HG03442 (cell line): ENCODE data around the gene EFNA5.

Experiments used
- ATAC-seq: cut with Tn5 transposase; IDR thresholded peaks from one replicate; pipeline ENCODE4 v1.9.1; 2021; ENCODE audit warnings: mild to moderate bottlenecking, moderate library complexity; ENCODE audit not compliant: unreplicated experiment

EFNA5 gene

DNA sequence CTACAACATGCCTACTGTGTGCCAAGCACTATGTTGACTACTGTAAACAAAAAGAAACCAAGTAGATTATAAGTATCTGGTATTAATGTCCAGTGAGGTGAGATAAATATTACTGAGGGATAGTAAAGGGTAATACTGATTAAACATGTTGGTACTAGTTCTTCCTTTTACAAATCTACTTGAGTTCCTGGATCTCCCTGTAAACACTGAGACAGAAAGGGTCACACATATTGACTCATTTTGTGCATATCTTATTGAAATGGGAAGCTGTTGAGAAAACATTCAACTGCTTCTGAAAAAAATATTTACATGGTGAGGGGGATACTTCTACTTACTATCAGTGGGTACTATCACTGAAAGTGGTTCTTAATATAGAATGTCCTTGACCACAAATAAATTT, 24.3 kb downstream of the EFNA5 start:
- no peak for ATAC-seq

DNA sequence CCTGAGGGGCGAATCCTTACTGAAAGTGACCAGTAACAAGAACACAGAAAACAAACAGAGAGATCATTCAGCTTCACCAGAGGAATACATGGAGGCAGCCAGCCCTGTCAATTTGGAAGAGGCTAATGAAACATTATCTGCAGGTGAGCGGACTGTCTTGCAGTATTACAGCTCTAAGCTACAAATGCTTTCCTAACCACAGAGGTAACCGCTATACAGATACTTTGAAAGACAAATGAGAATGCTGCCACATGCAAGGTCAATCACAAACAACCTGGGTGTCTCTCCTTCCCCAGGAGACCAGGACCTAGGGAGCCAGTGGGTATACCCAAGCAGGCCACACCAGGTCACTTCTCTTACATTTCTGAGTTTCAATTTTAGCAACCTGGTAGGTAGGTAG, 30.2 kb downstream of the EFNA5 start:
- ATAC-seq, result no peak

DNA sequence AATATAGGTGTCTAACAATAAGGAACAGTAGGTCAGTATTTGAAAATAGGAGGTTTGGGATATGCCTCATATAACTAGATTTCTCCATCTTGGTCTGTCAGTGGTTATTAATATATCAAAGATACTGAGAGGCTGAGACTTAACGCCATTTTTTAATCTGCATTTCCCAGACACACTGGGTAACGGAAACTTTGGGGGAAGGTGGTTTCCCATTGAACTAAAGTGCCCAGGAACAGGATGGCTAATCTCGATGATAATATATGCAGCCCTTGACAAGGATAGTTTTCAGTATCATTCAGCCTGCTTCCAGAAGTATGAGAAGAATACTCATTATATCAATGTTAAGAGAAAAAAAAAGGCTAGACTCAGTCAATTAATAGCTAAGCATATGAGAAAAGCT, 30.7 kb downstream of the EFNA5 start:
- no peak for ATAC-seq

DNA sequence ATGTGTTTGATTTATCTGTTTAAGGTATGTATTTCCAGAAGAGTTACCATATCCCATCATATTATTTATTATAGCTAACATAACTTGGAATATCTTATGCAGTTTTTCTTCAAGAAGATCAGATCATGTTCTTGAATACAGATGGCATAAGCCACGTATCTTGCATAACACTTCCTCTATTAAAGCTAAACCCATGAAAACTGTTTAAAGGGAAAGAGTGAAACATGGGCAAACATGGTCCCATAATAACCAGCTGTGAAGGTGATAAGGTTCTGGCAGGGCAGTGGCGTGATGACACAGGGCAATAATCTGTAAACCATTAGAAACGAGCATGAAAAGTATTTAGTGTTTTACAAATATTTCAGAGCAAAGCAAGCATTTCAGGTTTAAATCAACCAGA, 34.2 kb downstream of the EFNA5 start:
- no peak for ATAC-seq

DNA sequence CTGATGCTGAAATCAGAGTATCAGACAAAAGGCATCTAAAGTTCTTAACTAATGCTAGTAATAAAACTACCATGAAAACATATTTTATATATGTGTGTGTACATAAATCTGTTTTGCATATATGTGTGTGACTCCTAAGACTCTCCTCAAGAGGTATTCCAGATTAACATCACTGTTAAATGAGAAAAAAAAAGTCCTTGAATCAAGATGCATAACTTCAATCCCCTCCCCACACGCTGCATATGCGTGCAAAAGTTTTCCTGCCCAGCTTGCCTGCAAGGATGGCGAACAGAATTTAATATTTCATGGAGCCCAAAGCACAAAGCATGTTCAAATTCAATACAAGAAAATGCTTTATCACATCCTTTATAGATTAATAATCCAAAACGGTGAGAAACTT, 34.7 kb downstream of the EFNA5 start:
- ATAC-seq, result no peak

DNA sequence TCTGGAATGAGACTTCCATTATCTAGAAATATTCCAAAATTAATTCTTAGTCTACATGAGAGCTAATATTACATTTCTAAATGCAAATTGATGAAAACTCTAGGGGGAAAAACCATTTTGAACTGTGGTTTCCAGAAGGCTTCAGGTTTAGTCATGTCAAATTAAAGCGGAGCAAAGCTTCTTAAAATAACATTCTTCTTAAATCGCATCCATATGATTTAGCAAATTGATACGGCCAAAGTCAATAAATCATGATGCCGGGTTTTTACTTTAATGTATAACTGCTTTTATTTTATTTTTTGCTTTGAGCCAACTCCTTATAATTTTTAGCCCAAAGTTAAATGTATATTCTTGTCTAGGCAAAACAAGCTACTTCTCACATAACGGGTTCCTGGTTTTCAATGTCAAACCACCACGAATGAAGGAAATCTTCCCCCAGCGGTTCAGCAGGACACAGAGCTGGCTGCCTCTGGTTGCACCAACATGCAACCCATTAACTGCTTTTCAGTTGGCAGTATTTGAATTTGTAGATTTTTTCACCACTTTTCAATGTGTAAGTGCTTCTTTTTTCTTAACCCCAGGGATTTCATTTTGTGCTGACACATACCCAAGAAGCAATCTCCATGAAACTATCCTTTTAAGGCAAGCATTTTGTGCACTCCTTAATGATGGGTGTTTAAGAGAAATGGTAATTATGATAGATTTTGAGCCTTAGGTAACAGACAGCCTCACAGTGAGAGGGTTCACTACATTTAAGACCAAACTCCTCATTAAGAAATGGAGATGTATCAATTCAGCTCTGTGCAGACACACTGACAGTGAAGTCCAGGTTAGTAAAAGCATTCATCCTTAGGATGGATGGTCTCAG, 35.5 kb downstream of the EFNA5 start:
- no peak for ATAC-seq

DNA sequence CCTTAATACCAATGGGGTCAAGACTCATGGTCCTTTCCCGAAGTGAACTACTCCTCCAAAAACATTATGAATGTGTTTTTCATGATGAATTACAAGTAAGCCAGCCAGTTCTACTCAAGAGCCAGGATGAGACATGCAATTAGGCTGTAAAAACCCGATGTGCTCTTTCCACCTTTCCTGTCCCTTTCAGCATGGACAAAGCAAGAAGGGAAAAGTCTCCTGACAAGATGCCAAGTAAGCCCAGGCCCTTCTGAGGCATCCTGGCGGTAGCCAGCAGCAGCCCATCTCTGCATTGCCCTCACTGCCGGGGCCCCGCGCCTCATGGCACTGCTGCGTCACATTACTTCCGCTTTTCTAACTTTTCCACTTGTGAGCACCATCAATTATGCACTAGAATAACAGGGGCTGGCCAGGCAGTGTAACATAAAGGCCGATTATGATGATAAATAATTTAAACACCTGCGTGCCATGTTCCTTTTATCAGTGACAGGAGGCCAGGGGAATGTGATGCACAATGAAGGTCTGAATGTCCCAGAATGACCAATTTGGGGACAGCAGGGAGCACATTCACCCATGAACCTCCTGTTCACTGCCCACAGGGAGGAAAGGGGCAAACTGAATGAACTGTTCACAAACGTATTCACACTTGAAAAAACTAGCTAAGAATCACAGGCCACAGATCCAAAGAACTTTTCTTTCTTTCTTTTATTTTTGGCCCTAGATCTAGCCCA, 37.4 kb downstream of the EFNA5 start:
- no peak for ATAC-seq

DNA sequence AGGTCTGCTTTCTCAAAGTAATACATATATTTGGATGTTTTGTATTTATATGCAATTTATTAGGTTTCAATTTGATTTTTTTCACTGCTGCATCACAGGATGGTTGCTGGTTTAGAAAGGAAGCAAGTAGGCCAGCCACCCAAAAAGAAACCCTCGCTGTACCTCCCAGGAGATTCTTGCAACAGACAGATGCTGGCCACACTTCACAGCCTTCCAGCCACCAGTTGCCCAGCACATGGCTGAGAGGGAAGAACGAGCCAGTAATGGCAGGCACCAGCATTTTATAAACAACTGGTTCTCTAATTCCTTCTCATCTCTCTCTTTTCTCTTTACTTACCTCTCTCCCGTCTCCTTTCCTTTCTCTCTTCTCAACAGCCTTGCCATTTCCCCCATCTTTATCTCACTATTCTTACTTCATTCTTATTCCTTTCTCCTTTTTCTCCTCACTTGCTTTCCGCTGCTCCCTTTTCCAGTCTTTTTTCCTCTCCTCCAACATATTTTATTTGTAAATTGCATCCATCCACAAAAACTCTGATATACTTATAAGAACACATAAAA, 38.9 kb downstream of the EFNA5 start:
- no peak for ATAC-seq

DNA sequence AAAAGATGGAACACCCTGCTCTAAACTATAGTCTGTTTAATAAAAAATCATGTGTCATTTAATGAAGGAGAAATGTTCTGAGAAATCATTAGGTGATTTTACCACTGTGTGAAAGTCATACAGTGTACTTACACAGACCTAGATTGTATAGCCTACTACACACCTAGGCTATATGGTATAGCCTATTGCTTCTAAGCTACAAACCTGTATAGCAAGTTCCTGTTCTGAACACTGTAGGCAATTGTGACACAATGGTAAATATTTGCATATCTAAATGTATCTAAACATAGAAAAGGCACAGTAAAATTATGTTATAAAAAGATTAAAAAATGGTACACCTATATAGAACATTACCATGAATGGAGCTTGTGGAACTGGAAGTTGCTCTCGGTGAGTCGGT, 40.6 kb downstream of the EFNA5 start:
- ATAC-seq, result no peak

DNA sequence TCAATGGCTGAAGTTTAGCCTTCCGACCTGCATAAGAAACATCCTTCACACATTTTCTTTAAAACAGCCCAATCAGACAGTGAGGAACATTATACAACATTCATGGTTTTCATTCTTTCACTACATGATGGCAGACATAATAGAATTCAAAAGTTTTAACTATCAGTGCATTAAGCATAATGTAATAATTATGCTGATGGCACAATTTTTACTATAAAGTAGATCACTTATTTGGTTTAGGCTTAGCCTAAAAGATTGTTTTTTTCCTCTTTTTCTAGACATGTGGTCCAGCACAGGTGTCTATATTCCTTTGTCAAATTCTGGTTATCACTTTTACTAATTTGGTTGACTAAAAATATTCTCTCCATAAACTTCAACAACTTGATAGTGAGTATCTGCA, 46.5 kb downstream of the EFNA5 start:
- ATAC-seq, result no peak

DNA sequence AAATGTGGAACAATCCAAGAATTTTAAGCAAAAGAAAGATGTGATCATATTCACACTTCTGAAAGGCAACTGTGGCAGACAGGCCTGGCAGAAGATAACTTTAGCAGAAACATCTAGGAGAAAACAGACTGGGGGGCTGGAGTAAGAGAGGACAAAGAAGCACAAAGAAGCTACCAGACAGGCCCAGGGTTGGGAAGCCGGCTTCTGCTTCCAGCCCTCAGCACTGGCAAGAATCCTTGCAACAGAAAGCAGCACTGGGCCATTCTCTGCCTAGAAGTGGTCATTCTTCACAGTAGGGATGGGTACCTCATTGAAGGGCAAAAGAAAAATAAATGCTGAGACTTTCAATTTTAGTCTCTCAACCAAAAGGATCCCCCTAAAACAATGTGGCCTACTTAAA, 49.6 kb downstream of the EFNA5 start:
- no peak for ATAC-seq

DNA sequence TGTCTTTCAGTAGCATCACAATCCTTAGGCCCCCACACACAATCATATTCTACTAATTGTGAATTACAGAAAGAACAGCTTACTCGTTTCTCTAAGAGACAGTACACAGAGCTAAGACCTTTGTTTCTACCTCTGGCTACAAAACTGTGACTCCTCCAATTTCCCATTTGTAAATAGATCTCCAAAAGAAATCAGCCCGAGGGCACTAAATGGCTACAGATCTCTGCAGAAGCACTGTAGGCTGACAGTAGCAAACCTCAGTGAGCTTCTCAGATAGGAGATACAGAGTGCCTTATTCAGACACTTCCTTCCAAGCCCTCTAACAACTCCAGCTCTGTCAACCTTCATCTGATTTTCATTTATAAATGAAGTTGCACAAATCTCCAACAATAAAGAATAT, 51.0 kb downstream of the EFNA5 start:
- no peak for ATAC-seq

DNA sequence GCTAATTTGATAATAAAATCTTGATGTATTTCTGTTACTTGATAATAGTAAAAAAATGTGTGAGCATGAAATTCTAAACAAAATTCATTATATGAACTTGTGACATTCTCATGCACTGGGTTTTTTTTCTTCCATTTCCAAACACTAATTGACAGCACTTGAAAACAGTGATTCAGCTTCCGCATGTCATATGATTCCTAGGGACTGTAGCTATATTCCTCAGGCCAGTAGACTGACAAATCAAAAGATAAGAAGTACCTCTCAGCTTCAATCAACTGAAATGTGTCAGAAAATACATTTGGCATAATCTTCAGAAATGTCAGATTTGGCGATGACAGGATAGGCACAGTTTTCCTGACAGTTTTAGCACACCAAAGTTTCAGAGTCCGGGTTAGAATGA, 52.5 kb downstream of the EFNA5 start:
- ATAC-seq, result no peak

DNA sequence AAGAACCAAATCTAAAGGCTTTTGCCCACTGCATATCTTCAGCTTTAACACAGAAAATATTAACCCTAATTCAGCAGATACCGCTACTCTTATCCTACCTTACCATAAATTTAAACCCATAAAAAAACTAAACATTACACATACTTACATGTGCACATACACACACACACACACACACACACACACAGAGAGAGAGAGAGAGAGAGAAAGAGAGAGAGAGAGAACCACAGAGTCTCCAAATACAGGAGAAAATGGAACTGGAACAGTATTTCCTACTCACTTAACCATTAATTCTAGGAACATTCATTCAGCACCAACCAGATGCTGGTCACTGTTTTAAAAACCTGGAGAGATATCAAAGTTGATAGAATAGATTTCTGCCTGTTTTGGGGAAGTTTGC, 53.7 kb downstream of the EFNA5 start:
- no peak for ATAC-seq

DNA sequence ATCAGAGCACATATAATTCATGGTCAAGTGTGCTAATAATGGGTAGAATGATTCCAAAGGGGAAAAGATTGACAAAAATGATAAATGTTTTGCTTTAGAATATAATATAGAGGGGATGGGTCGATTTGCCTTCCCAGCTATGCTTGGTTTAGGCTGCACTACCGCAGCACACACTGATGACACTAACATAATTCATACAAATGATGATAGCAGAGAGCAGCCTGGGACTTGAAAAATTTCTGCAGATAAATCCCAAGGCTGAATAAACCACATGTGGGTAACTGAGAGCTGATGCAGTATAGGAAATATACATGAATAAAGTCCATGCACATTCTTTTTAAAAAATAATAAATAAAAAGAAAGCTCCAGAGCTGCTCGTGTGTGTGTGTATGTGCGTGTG, 54.5 kb downstream of the EFNA5 start:
- ATAC-seq, result no peak

DNA sequence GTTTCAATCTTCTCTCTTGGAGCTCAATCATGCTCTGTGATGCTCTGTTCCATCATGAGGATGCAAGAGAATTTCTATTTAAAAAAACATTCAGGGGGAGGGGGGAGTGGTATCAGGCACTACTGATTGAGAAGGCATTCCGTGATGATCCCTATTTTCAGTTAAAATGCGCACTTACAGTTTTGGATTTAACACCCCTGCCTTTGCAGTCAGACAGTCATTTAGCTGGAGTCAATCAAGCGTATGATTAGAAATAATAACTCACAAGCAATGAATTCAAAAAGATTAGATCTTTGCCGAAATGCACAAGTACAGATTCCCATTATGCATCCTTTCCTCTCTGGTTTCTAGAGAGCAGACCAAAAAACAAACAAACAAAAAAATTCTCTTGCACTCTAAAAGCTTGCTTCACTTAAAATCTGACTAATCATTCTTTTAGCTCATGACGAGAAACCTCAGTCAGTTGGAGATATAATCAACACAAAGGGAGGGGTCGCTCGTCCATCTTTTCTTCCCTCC, 55.4 kb downstream of the EFNA5 start:
- ATAC-seq, result no peak

DNA sequence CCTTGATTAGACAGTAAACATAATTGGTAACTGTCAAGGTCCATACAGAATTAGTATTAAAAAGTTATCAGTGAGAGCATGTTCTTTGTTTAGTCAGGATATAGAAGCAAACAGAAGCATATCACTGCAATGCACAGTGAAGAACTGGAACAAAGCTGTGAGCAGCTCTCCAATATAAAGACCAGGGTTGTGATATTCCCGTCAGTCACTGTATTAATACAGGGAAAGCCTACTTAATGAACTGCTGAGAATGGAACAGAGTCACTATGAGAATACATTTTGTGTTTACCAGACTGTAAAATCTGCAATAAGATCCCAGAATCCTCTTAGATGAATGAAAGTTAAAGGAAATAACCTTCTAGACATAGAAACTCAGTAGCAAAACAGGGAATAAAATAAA, 58.2 kb downstream of the EFNA5 start:
- no peak for ATAC-seq

DNA sequence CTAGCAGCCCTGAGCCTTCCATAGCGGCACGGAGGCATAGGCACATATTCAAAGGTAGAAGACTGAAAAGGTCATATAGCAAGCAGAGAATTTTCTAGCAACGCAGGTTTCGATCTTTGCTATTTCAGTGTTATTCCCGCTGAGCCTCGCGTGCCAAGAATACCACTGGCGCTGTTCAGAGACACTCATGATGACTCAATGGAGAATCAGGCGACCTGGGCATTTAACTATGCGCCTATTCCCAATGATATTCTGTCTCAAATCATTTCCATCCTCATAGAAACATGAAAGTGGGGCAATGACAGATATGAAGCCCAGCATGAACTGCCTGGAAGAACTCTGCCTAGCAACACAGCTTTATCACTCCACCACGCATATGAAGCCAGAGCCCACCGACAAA, 59.9 kb downstream of the EFNA5 start:
- no peak for ATAC-seq

DNA sequence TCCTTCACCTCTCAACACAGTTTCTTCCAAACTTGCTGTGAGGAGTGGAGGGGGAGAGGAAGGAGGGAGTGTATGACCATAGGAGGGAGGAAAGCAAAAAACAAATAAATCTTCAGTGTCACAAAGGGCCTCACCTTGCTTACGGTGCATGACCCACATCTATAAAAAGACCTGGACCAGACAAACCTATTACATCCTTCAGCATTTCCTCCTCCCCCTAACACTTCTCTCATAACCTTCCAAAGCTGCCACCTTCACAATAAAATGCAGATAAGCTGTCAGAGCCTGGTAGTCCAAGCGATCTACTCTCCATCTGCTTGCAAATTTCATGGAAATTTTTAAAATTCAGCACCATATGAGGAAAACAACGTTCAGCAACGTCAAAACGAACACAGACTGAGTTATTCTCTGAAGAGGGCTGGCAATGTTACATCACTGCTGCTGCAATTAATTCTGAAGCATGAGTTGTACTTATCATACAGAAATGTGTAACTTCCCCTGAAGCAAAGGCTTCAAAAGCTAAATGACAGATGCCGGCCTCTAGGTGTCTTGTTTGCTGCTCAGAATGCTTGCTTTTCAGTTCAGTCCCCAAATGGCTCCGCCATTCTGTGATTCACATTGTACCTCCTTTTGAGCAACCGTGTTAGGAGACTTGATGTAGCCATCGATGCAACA, 62.9 kb downstream of the EFNA5 start:
- ATAC-seq, result no peak

DNA sequence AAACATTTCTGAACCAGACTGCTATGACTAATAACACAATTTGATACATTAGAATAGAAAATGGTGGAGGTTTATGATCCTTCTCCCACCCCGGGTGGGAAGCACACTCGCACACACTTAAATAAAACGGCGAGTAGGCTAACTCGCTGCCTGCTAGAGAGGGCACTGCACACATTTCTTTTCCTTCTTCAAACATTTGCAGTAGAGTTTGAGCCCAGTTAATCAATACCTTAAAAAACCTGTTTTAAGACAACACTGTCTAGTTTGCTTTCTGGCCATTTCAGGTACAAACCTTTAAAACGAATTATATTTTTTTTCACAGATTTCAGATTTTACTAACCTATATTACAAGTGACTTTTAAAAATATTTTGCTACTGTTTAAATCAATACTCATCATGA, 63.5 kb downstream of the EFNA5 start:
- no peak for ATAC-seq

DNA sequence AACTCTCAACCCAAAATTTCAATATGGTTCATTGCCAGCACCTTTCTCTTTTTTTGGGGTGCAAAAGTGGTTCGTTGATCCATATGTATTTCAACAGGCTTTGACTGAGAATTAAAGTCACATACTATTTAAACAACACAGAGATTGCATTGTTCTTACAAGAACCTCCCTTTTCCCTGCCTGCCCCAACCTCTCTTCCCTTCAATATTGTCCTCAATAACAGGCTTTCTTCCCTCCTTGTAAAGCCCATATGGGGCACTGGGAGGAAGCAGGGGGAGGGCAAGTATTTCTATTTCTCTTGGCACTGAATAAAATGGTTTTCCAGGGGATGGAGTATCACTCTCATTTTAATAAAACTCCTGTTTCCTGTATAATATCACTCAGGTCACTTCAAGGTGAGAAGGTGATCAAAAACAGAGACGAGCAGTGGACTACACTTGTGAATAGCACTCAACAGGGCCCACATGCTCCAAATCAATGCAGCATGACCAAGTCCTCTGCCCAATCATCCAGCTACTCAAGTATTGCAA, 65.1 kb downstream of the EFNA5 start:
- ATAC-seq, result no peak
